Colon (tissue), 2 donors: ENCODE measurements around the gene FAM89A.

Experiments used
- FAIRE-seq: peaks from 2 replicates; lab custom pipeline; 2012; peaks lifted over from hg19 to GRCh38; lab: Jason Lieb, UNC
- donor health status: control.
- donor health status: control.

The FAM89A gene

DNA sequence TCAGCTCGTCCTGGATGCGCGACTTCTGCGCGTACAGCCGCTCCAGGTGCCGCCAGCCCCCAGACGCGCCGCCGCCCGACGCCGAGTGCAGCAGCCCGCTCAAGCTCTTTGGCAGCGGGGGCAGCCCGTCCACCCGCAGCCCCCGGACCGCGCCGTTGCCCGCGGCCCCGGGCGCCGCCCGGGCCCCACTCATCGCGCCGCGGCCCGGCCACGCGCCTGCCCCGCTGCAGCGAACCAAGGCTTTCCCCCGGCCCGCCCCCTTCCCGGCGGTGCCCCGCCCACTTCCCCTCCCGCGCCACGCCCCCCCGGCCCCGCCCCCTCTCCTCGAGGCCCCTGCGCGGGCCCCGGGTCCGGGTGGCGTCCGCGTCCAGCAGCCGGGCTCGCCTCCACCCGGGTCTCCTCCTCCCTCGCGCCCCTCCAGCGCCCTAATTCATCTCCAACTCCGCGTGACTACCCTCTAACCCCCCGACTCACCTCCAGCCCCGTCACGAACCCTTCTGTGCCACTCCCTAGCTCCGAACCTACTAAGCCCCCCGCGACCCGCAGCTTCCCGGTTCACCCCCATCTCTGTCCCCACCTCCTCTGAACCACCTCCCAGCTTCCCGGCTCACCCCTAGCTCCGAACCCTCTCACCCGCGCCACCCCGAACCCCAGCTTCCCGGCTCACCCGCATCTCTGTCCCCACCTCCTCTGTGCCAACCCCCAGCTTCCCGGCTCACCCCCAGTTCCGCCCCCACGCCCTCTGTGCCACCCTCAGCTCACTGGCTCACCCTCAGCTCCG, at the start of gene FAM89A:
Gene FAM89A, minus strand, starts transcription at position 236 of the 781 bp plus-strand sequence. Its CDS starts 43 bp downstream, at position 193.
- FAIRE-seq, result no peak

- no peak for FAIRE-seq
Observed at GRCh38 chr1:231084353-231084752, 44.3 kb upstream of the FAM89A start.

DNA sequence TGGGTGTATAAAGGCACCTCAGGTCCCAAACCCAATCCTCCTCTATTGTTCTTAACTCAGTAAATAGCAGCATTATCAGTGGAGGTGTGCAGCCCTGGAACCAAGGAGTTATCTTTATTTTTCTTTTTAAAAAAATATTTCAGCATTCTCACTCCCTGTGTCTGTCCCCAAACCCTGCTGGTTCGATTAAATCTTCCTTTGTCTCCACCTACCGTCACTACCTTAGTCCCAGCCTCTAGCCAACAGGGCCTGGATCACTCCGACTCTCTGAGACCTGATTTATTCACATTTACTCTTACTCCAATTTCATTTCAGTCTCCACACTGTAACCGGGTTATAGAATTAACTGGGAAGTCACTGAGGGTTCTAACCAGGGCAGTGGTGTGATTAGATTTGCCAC, 39.1 kb upstream of the FAM89A start:
- FAIRE-seq, result no peak

GRCh38 chr1:231078250-231078649, 38.2 kb upstream of the FAM89A start:
- no peak for FAIRE-seq

DNA sequence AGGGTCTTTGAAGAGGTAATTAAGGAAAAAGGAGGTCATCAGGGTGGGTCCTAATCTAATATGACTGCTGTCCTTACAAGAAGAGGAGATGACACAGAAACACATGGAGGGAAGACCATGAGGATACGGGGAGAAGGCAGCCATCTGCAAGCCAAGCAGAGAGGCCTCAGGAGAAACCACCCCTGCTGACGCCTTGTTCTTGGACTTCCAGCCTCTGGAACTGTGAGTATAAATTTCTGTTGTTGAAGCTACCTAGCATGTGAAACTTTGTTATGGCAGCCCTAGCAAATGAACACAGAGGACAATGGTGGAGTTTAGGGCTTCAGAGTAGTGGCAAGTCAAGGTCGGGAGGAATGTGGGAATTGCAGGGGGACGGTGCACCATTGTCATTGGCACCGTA, 36.7 kb upstream of the FAM89A start:
- FAIRE-seq, result no peak

DNA sequence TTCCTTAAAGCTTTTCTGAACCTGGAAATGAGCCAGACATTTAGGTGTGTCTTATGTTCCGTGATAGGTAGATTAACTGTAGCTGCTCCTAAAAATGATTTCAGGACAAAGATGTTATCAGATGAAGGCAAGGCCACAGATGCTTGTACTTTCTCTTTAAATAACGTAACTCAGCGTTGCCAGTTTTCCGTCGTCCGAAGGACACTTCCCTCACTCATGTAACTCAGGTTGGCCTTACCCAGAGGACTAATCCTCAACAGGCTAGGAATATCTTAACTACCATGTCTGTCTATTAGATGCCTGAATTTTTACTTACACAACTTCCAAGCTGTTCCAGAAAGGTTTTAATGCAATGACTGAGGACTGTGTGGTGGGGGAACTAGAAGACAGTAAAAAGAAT, 35.4 kb upstream of the FAM89A start:
- no peak for FAIRE-seq

DNA sequence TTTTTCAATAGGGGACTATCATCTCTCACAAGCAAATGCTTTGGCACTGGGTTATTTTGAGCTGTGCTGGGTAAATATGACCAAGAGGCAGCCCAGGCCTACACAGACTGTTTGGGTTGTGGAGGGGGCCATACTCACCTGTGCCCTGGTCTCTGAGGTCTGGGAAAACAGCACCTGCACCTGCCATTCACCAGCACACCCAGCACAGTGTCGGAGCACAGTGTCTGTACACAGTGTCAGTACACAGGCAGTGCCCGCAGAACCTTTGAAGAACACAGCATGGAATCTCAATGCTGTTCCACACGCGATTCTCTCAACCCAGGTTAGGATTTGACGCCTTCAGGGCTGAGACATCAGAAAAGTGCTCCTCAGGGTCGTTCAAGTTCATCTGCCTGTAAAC, 35.0 kb upstream of the FAM89A start:
- no peak for FAIRE-seq

GRCh38 chr1:231074046-231074445, 34.0 kb upstream of the FAM89A start:
- FAIRE-seq, result no peak

- no peak for FAIRE-seq
Observed at GRCh38 chr1:231073331-231073730, 33.3 kb upstream of the FAM89A start.

GRCh38 chr1:231072502-231073094, 32.5 kb upstream of the FAM89A start:
- FAIRE-seq, result no peak

- FAIRE-seq, result no peak
Observed at GRCh38 chr1:231072041-231072440, 32.0 kb upstream of the FAM89A start.

GRCh38 chr1:231070758-231071444, 30.8 kb upstream of the FAM89A start:
- FAIRE-seq, result no peak

DNA sequence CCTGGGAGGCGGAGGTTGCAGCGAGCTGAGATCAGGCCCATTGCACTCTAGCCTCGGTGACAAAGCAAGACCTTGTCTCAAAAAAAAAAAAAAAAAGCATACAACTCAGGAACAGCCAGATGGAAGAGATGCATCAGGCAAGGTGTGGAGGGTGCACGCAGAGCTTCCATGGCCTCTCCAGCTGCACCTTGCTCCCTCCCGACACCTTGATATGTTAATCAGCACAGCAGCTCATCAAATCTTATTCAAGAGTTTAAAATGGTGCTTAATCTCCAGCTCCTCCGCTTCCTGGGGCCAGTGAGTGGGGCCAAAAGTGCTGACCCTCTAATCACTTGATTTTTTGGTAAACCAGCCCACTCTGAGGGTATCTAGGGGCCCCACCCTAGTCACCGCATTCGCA, 29.3 kb upstream of the FAM89A start:
- FAIRE-seq, result no peak

GRCh38 chr1:231068762-231069161, 28.7 kb upstream of the FAM89A start:
- FAIRE-seq, result no peak

DNA sequence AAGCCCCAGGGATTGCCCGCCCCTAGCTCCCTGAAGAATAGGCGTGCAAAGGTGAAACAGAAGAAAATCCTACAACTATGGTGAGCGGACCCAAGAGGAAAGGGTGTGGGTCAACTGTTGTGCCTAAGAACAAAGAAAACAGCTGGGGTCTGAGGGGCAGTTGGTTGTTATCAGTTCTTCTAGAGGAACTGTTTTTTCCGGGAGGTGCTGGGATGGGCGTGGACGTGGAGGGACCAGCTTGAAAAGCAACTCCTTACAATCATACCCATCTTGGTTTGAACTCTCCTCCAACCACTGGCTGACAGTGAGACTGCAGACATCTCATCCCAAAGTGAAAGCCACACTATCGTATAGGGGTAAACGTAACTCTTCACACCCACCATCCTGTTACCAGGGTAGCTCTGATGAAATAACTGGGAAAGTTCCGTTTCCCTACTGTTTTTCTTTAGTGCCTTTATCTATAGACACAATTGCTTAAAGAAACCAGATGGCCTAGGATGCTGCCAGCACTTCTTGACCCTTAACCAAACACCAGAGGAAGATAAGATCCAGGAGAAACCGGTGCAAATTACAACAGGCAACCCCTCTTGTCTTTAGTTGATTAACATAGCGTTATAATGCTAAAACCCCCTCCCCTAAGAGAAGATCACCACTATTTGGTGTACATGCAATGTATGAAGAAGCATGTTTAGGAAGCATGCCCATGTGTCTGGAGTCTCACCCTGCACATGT, 25.6 kb upstream of the FAM89A start:
- FAIRE-seq, result no peak

DNA sequence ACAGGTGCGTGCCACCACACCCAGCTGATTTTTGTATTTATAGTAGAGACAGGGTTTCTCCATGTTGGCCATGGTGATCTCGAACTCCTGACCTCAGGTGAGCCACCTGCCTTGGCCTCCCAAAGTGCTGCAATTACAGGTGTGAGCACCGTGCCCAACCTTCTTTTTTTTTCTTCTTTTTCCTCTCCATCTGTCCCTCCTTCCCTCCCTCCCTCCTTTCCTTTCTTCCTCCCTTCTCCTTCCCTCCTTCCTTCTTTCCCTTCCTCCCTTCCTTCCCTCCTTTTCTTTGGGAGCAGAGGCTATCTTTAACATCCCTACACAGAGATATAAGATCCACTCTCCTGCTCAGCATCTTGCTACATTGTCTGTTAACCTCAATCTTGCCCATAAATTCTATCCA, 24.4 kb upstream of the FAM89A start:
- FAIRE-seq, result no peak

GRCh38 chr1:231063331-231063730, 23.3 kb upstream of the FAM89A start:
- FAIRE-seq, result no peak

DNA sequence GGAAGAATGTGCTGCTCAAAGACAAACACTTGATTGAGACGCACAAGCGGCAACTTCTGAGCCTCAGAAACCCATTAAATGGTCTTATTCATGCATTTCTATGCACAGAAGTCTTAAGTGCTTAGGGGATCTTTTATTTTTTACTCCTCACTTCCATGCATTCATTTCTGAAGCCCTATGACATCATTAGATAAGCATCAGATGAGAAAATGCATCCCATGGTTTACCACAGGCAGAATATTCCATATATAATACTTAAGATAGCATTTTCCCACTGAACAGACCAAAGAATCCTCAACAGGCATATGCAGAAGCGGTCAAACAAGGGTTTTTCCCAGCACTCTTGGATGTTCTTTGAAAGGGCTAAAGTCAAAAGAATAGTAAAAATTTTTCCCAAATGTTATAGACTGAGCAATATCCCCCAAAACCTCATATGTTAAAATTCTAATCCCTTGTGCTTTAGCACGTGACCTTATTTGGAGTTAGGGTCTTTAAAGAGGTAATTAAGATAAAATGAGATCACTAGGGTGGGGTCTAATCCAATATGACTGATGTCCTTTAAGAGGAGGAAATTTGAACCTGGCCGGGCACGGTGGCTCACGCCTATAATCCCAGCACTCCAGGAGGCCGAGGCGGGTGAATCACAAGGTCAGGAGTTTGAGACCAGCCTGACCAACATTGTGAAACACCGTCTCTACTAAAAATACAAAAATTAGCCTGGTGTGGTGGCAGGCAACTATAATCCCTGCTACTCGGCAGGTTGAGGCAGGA, 22.6 kb upstream of the FAM89A start:
- no peak for FAIRE-seq

- FAIRE-seq, result no peak
Observed at GRCh38 chr1:231059566-231060193, 19.6 kb upstream of the FAM89A start.

- no peak for FAIRE-seq
Observed at GRCh38 chr1:231058416-231059109, 18.5 kb upstream of the FAM89A start.

GRCh38 chr1:231057410-231057809, 17.4 kb upstream of the FAM89A start:
- FAIRE-seq, result no peak
